Measurements from ENCODE around the gene C1orf210. TPM values are rescaled to one million over a fixed set of nuclear protein-coding genes. Genes with fewer than 3 reads are reported as not detected.

Gene C1orf210
- total RNA-seq (not detected), polyA plus RNA-seq (not detected)

GRCh38 chr1:43285269-43285990, at the start of gene C1orf210:
C1orf210 (minus strand) TSS chr1:43285581; CDS start chr1:43283270, 2,311 bp downstream.
- Histone ChIP-seq H3K9me3 (ENCODE audit: low read length) (no peaks in the 10 kb centered on the region), H3K36me3 (ENCODE audit: insufficient read depth, low read length) (no peaks in the 10 kb centered on the region), H3K4me1 (ENCODE audit: insufficient read depth, low read length) (no peaks in the 10 kb centered on the region), H3K4me3 (ENCODE audit: low read length) (no peak within 1 kb of the TSS), H3K27ac (ENCODE audit: low read depth, low read length) (no peak within 1 kb of the TSS), H3K27me3 (ENCODE audit: insufficient read depth, low read length, poor library complexity, severe bottlenecking) (no peaks in the 10 kb centered on the region)
- H3K9me3 Mint-ChIP-seq, result no peaks in the 10 kb centered on the region
- H3K27me3 Mint-ChIP-seq, result peaks cover 5 to 27% of the 10 kb centered on the region in 2 donors
- peak within 1 kb of the TSS in 1 of 8 donors; percentile 87 for H3K27ac Mint-ChIP-seq
- ChIA-PET CTCF (no interaction called here), POLR2A (no interaction called here)
- H3K4me1 Mint-ChIP-seq, result no peaks in the 10 kb centered on the region
- H3K4me3 Mint-ChIP-seq, result no peak within 1 kb of the TSS
- H3K36me3 Mint-ChIP-seq, result no peaks in the 10 kb centered on the region
- DNase-seq, result peak in 1 of 5 donors; percentile 41

- Histone ChIP-seq H3K9me3 (ENCODE audit: low read length) (no peaks in the 10 kb centered on the region), H3K4me1 (ENCODE audit: insufficient read depth, low read length) (no peaks in the 10 kb centered on the region), H3K27ac (ENCODE audit: low read depth, low read length) (no peak overlapping the region), H3K36me3 (ENCODE audit: insufficient read depth, low read length) (no peaks in the 10 kb centered on the region), H3K4me3 (ENCODE audit: low read length) (no peak overlapping the region), H3K27me3 (ENCODE audit: insufficient read depth, low read length, poor library complexity, severe bottlenecking) (no peaks in the 10 kb centered on the region)
- ChIA-PET POLR2A (no interaction called here), CTCF (no interaction called here)
- H3K27me3 Mint-ChIP-seq, result no peaks in the 10 kb centered on the region
- DNase-seq, result no peak
- no peaks in the 10 kb centered on the region for H3K36me3 Mint-ChIP-seq
- H3K4me1 Mint-ChIP-seq, result no peaks in the 10 kb centered on the region
- no peak overlapping the region for H3K27ac Mint-ChIP-seq
- H3K9me3 Mint-ChIP-seq, result no peaks in the 10 kb centered on the region
- no peak overlapping the region for H3K4me3 Mint-ChIP-seq
Measured at GRCh38 chr1:43334453-43335205, 49.2 kb upstream of the C1orf210 start.

GRCh38 chr1:43331688-43332087, 46.3 kb upstream of the C1orf210 start:
- no peak overlapping the region for H3K27ac Mint-ChIP-seq
- POLR2A ChIA-PET, result no interaction called here
- H3K9me3 ChIP-seq (ENCODE audit: low read length), result no peaks in the 10 kb centered on the region
- no peaks in the 10 kb centered on the region for H3K4me1 ChIP-seq (ENCODE audit: insufficient read depth, low read length)
- H3K4me3 ChIP-seq (ENCODE audit: low read length), result no peak overlapping the region
- CTCF ChIA-PET, result no interaction called here
- peaks cover 0 to 4% of the 10 kb centered on the region in 2 donors for H3K27me3 Mint-ChIP-seq
- H3K27ac ChIP-seq (ENCODE audit: low read depth, low read length), result no peak overlapping the region
- H3K27me3 ChIP-seq (ENCODE audit: insufficient read depth, low read length, poor library complexity, severe bottlenecking), result no peaks in the 10 kb centered on the region
- H3K36me3 Mint-ChIP-seq, result peaks cover 0 to 9% (median 0%) of the 10 kb centered on the region in 3 donors
- DNase-seq, result no peak
- H3K36me3 ChIP-seq (ENCODE audit: insufficient read depth, low read length), result no peaks in the 10 kb centered on the region
- H3K9me3 Mint-ChIP-seq, result peaks cover 4 to 7% (median 6%) of the 10 kb centered on the region in 5 donors
- no peak overlapping the region for H3K4me3 Mint-ChIP-seq
- no peaks in the 10 kb centered on the region for H3K4me1 Mint-ChIP-seq

- Mint-ChIP-seq H3K27me3 (peaks cover 0 to 4% of the 10 kb centered on the region in 2 donors), H3K36me3 (peaks cover 0 to 16% (median 0%) of the 10 kb centered on the region in 3 donors), H3K27ac (peak overlapping the region in 1 of 8 donors; percentile 62), H3K4me1 (no peaks in the 10 kb centered on the region), H3K9me3 (peaks cover 10 to 14% (median 12%) of the 10 kb centered on the region in 5 donors), H3K4me3 (no peak overlapping the region)
- H3K4me1 ChIP-seq (ENCODE audit: insufficient read depth, low read length), result no peaks in the 10 kb centered on the region
- H3K27ac ChIP-seq (ENCODE audit: low read depth, low read length), result peak overlapping the region; percentile 29
- H3K27me3 ChIP-seq (ENCODE audit: insufficient read depth, low read length, poor library complexity, severe bottlenecking), result no peaks in the 10 kb centered on the region
- no peak for DNase-seq
- no peaks in the 10 kb centered on the region for H3K36me3 ChIP-seq (ENCODE audit: insufficient read depth, low read length)
- ChIA-PET CTCF (no interaction called here), POLR2A (no interaction called here)
- no peaks in the 10 kb centered on the region for H3K9me3 ChIP-seq (ENCODE audit: low read length)
- no peak overlapping the region for H3K4me3 ChIP-seq (ENCODE audit: low read length)
Measured at GRCh38 chr1:43329995-43330751, 44.8 kb upstream of the C1orf210 start.

GRCh38 chr1:43327549-43328292, 42.3 kb upstream of the C1orf210 start:
- peaks cover 16 to 25% (median 21%) of the 10 kb centered on the region in 5 donors for H3K9me3 Mint-ChIP-seq
- no peak overlapping the region for H3K4me3 Mint-ChIP-seq
- Histone ChIP-seq H3K9me3 (ENCODE audit: low read length) (no peaks in the 10 kb centered on the region), H3K4me1 (ENCODE audit: insufficient read depth, low read length) (no peaks in the 10 kb centered on the region), H3K27ac (ENCODE audit: low read depth, low read length) (no peak overlapping the region), H3K36me3 (ENCODE audit: insufficient read depth, low read length) (no peaks in the 10 kb centered on the region), H3K27me3 (ENCODE audit: insufficient read depth, low read length, poor library complexity, severe bottlenecking) (no peaks in the 10 kb centered on the region), H3K4me3 (ENCODE audit: low read length) (no peak overlapping the region)
- no peaks in the 10 kb centered on the region for H3K4me1 Mint-ChIP-seq
- peaks cover 0 to 27% (median 1%) of the 10 kb centered on the region in 3 donors for H3K36me3 Mint-ChIP-seq
- ChIA-PET CTCF (no interaction called here), POLR2A (no interaction called here)
- peaks cover 1 to 4% of the 10 kb centered on the region in 2 donors for H3K27me3 Mint-ChIP-seq
- no peak overlapping the region for H3K27ac Mint-ChIP-seq
- DNase-seq, result no peak

GRCh38 chr1:43325381-43325780, 40.0 kb upstream of the C1orf210 start:
- ChIA-PET POLR2A (no interaction called here), CTCF (no interaction called here)
- H3K27ac ChIP-seq (ENCODE audit: low read depth, low read length), result no peak overlapping the region
- H3K27me3 Mint-ChIP-seq, result peaks cover 1 to 4% of the 10 kb centered on the region in 2 donors
- H3K4me3 ChIP-seq (ENCODE audit: low read length), result no peak overlapping the region
- DNase-seq, result no peak
- H3K36me3 ChIP-seq (ENCODE audit: insufficient read depth, low read length), result no peaks in the 10 kb centered on the region
- no peak overlapping the region for H3K27ac Mint-ChIP-seq
- no peaks in the 10 kb centered on the region for H3K27me3 ChIP-seq (ENCODE audit: insufficient read depth, low read length, poor library complexity, severe bottlenecking)
- H3K4me1 Mint-ChIP-seq, result no peaks in the 10 kb centered on the region
- no peaks in the 10 kb centered on the region for H3K4me1 ChIP-seq (ENCODE audit: insufficient read depth, low read length)
- no peaks in the 10 kb centered on the region for H3K9me3 ChIP-seq (ENCODE audit: low read length)
- H3K9me3 Mint-ChIP-seq, result peaks cover 16 to 25% (median 21%) of the 10 kb centered on the region in 5 donors
- H3K36me3 Mint-ChIP-seq, result peaks cover 0 to 27% (median 1%) of the 10 kb centered on the region in 3 donors
- no peak overlapping the region for H3K4me3 Mint-ChIP-seq

- Mint-ChIP-seq H3K36me3 (peaks cover 0 to 27% (median 1%) of the 10 kb centered on the region in 3 donors), H3K27ac (no peak overlapping the region), H3K4me1 (no peaks in the 10 kb centered on the region), H3K9me3 (peaks cover 16 to 25% (median 21%) of the 10 kb centered on the region in 5 donors), H3K27me3 (peaks cover 1 to 4% of the 10 kb centered on the region in 2 donors), H3K4me3 (no peak overlapping the region)
- no peaks in the 10 kb centered on the region for H3K4me1 ChIP-seq (ENCODE audit: insufficient read depth, low read length)
- POLR2A ChIA-PET, result no interaction called here
- no peak for DNase-seq
- H3K36me3 ChIP-seq (ENCODE audit: insufficient read depth, low read length), result no peaks in the 10 kb centered on the region
- no peaks in the 10 kb centered on the region for H3K27me3 ChIP-seq (ENCODE audit: insufficient read depth, low read length, poor library complexity, severe bottlenecking)
- no peak overlapping the region for H3K4me3 ChIP-seq (ENCODE audit: low read length)
- CTCF ChIA-PET, result no interaction called here
- no peak overlapping the region for H3K27ac ChIP-seq (ENCODE audit: low read depth, low read length)
- H3K9me3 ChIP-seq (ENCODE audit: low read length), result no peaks in the 10 kb centered on the region
Measured at GRCh38 chr1:43324810-43325209, 39.4 kb upstream of the C1orf210 start.

All from CD8-positive, alpha-beta memory T cell (primary cell).